ENCODE results near the gene HNRNPH3. TPM values are rescaled to one million over a fixed set of nuclear protein-coding genes. Genes with fewer than 3 reads are reported as not detected.

Gene HNRNPH3
- total RNA-seq, 1 donor from 2014 or later = 133 TPM

DNA sequence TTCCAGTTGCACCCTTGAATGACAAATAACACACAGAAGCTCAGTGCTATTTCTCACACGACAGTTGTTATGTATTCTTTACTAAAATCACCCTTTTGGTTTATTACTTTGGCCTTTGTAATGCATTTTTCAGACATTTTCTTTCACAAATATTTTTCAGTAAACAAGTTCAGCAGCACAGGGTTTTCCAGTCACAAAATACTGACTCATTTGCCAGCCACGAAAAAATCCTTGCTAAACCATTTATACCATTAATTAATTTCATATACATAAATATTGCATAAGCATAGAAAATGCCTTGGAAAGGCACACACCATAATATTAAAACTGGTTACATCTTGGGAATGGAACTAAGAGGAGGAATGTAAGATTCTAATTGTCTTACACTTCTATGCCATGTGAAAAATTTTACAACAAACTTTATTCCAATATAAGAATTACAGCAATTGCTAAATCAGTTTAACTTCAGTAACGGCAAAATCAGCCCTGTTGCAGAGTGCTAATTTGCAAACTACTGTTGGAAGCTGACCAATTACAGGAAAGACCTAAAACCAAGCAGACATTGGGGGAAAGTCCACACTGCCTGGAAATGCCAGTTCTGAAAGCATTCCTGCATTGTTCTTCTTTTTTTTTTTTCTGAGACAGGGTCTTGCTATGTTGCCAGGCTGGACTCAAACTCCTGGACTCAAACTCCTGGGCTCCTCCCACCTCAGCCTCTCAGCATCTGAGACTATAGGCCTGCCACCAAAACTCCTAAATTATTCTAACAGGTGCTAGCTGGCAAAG is 32.4 kb downstream of the HNRNPH3 start:
- no peak for DNase-seq
- intact Hi-C loops (cut with micrococcal nuclease) = no loop called here
- no peak for ATAC-seq

DNA sequence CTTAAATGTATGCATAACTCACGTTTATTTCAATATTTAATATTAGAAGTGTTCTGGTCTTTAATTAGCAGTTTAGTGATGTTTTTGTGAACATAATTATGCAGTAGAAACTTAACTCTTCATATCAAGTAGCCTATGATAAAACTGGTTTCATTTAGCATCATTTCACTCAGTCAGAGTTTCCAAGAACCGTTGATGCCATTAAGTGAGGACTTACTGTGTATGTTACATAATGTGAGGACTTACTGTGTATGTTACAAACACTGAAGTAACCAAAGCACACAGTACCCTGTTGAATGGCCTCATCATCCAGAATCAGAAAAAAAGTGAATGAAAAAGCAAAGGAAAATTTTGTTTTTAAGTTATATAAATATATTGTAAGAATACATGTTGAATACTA is 33.7 kb downstream of the HNRNPH3 start:
- intact Hi-C loops (cut with micrococcal nuclease) = no loop called here
- ATAC-seq = no peak
- DNase-seq = no peak

DNA sequence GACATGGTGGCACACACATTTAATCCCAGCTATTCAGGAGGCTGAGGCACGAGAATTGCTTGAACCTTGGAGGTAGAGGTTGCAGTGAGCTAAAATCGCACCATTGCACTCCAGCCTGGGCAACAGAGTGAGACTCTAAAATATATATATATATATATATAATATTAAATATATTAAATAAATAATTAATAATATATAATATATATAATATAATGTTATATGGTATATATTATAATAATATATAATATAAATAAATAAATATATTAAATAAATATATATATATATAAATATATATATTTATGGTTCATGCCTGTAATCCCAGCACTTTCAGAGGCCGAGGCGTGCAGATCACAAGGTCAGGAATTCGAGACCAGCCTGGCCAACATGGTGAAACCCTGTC is 34.7 kb downstream of the HNRNPH3 start:
- no peak for ATAC-seq
- intact Hi-C loops (cut with micrococcal nuclease) = no loop called here

DNA sequence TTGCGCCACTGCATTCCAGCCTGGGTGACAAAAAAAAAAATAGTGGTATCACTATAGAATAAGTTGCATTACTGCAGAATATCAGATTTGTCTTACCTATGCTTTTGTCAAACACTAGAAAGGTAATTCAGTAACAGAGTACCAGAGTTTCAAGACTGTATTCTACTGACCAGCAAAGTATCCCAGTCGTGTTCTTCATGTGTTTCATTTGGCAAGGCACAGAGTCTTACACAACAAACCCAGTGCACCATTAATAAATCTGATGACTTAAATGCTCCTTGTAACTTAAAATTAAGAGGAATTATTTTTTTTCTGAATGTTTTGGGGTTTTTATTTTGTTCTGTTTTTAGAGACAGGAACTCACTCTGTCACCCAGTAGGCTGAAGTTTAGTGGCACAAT is 35.3 kb downstream of the HNRNPH3 start:
- no peak for ATAC-seq
- intact Hi-C loops (cut with micrococcal nuclease) = no loop called here

More for the DNA sequence above, 34.7 kb downstream of the HNRNPH3 start:
- no peak for DNase-seq

DNA sequence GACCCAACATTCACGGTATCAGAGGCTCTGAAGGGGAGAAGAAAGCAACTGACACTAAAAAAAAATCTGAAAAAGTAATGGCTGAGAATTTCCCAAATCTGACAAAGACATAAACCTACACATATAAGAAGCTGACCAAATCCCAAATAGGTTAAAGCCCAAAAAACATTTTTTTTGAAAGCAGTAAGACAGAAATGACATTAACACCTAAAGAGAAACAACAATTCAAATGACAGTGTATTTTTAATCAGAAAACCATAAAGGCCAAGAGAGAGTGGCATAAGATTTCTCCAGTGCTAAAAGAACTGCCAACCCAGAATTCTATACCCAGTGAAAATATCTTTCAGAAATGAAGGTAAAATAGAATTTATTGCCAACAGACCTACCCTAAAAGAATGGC is 39.7 kb downstream of the HNRNPH3 start:
- intact Hi-C loops (cut with micrococcal nuclease) = no loop called here
- ATAC-seq (no peak), DNase-seq (no peak)

More for the DNA sequence above, 35.3 kb downstream of the HNRNPH3 start:
- no peak for DNase-seq

DNA sequence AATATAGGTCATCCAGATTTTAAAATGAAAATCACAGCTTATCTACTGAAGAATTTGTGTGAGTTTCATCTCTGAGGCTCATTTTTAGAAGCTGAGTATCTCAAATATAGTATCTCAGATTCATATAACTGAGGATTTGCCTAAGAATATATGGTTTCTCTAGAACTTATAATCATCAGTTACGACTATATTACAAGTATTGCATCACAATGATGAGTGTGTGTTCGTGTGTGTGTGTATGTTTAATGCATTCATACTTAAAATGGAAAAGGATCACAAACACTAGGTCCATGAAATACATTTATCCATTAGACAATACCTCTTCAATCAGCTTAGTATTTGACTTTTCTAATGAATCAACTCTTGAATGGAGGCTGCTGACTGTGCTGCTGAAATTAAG is 53.9 kb downstream of the HNRNPH3 start:
- DNase-seq (no peak), ATAC-seq (no peak)
- intact Hi-C loops (cut with micrococcal nuclease) = no loop called here

Other genes with a start within 250 kb of the HNRNPH3 start
- gene MYPN, start 222.6 kb upstream of the HNRNPH3 start, total RNA-seq = 107 TPM
- not detected for gene ATOH7, start 100.0 kb upstream of the HNRNPH3 start, total RNA-seq
- gene PBLD, start 864 bp downstream of the HNRNPH3 start, total RNA-seq = 4.6 TPM
- gene RUFY2, start 75.2 kb downstream of the HNRNPH3 start, total RNA-seq = 8.6 TPM
- 1.5 TPM for gene DNA2, start 139.9 kb downstream of the HNRNPH3 start, total RNA-seq
- 13.1 TPM for gene SLC25A16, start 195.5 kb downstream of the HNRNPH3 start, total RNA-seq
- gene TET1, start 228.3 kb downstream of the HNRNPH3 start, total RNA-seq = 3.6 TPM

Data from left ventricle myocardium superior (tissue), 1 donor.